H9 (cell line): Measurements from ENCODE around the gene NYAP2. TPM values are rescaled to one million over a fixed set of nuclear protein-coding genes. Genes with fewer than 3 reads are reported as not detected.

Experiments used
- DNase-seq: peaks from one replicate; pipeline ENCODE4 v3.0.0-alpha.2; 2017
- H2AFZ ChIP-seq: one replicate; pipeline ENCODE4 v1.6.1; 2013; ENCODE audit warnings: mild to moderate bottlenecking, low read length, control low read depth, moderate library complexity
- H2AK5ac ChIP-seq: 2 replicates; pipeline ENCODE4 v1.6.1; 2013; ENCODE audit warnings: low read length, control low read depth, mixed read lengths; ENCODE audit not compliant: insufficient read length
- H2BK120ac ChIP-seq: one replicate; pipeline ENCODE4 v1.6.1; 2013; ENCODE audit warnings: low read depth, mild to moderate bottlenecking, low read length, control low read depth, inconsistent platforms; ENCODE audit not compliant: poor library complexity, severe bottlenecking
- H2BK12ac ChIP-seq: 2 replicates; pipeline ENCODE4 v1.6.1; 2013; ENCODE audit warnings: low read length, control low read depth, mixed read lengths, low read depth; ENCODE audit not compliant: insufficient read length
- H2BK15ac ChIP-seq: 2 replicates; pipeline ENCODE4 v1.6.1; 2013; ENCODE audit warnings: low read depth, low read length, control low read depth
- H2BK20ac ChIP-seq: one replicate; pipeline ENCODE4 v1.6.1; 2013; ENCODE audit warnings: low read depth, mild to moderate bottlenecking, low read length, control low read depth, inconsistent platforms; ENCODE audit not compliant: poor library complexity, severe bottlenecking
- H2BK5ac ChIP-seq: 2 replicates; pipeline ENCODE4 v1.6.1; 2013; ENCODE audit warnings: low read length, control low read depth, mixed read lengths; ENCODE audit not compliant: insufficient read length
- H3K14ac ChIP-seq: 2 replicates; pipeline ENCODE4 v1.6.1; 2013; ENCODE audit warnings: low read length, control low read depth; ENCODE audit not compliant: insufficient read depth
- H3K18ac ChIP-seq: 2 replicates; pipeline ENCODE4 v1.6.1; 2013; ENCODE audit warnings: low read depth, mild to moderate bottlenecking, mixed read lengths, low read length, control low read depth; ENCODE audit not compliant: insufficient read length
- H3K23ac ChIP-seq: 2 replicates; pipeline ENCODE4 v1.6.1; 2013; ENCODE audit warnings: low read length, control low read depth, mixed read lengths, low read depth; ENCODE audit not compliant: insufficient read length
- H3K23me2 ChIP-seq: 2 replicates; pipeline ENCODE4 v1.6.1; 2013; ENCODE audit warnings: low read depth, mild to moderate bottlenecking, mixed read lengths, low read length, control low read depth; ENCODE audit not compliant: insufficient read length, poor library complexity, severe bottlenecking
- H3K27ac ChIP-seq: 2 replicates; pipeline ENCODE4 v1.5.1; 2013; ENCODE audit warnings: low read length, control low read depth, mixed read lengths, low read depth; ENCODE audit not compliant: insufficient read length
- H3K27me3 ChIP-seq: 2 replicates; pipeline ENCODE4 v1.6.1; 2013; ENCODE audit warnings: low read length, control low read depth, inconsistent platforms; ENCODE audit not compliant: insufficient read depth
- H3K4ac ChIP-seq: 2 replicates; pipeline ENCODE4 v1.6.1; 2013; ENCODE audit warnings: low read depth, mild to moderate bottlenecking, control low read depth, inconsistent platforms, low read length, moderate library complexity
- H3K4me1 ChIP-seq: 2 replicates; pipeline ENCODE4 v1.6.1; 2013; ENCODE audit warnings: low read length, control low read depth, inconsistent platforms; ENCODE audit not compliant: insufficient read depth
- H3K4me2 ChIP-seq: 2 replicates; pipeline ENCODE4 v1.6.1; 2013; ENCODE audit warnings: low read length, control low read depth, mixed read lengths; ENCODE audit not compliant: insufficient read length, insufficient read depth
- H3K56ac ChIP-seq: 2 replicates; pipeline ENCODE4 v1.6.1; 2013; ENCODE audit warnings: low read depth, mild to moderate bottlenecking, mixed read lengths, low read length, control low read depth; ENCODE audit not compliant: insufficient read length
- H3K79me1 ChIP-seq: 2 replicates; pipeline ENCODE4 v1.6.1; 2013; ENCODE audit warnings: low read depth, mild to moderate bottlenecking, moderate library complexity, low read length, control low read depth, inconsistent platforms; ENCODE audit not compliant: insufficient read depth, poor library complexity, severe bottlenecking
- H3K79me2 ChIP-seq: 2 replicates; pipeline ENCODE4 v1.6.1; 2013; ENCODE audit warnings: low read length, control low read depth, inconsistent platforms; ENCODE audit not compliant: insufficient read depth
- H3K9ac ChIP-seq: 2 replicates; pipeline ENCODE4 v1.6.1; 2013; ENCODE audit warnings: low read length, control low read depth, mixed read lengths; ENCODE audit not compliant: insufficient read length; ENCODE audit errors: extremely low read depth
- H3K9me3 ChIP-seq: one replicate; pipeline ENCODE4 v1.6.1; 2013; ENCODE audit warnings: low read depth, low read length, inconsistent platforms; ENCODE audit not compliant: control insufficient read depth
- H3T11ph ChIP-seq: one replicate; pipeline ENCODE4 v1.6.1; 2013; ENCODE audit warnings: mild to moderate bottlenecking, low read length, control low read depth, inconsistent platforms
- H4K20me1 ChIP-seq: one replicate; pipeline ENCODE4 v1.6.1; 2013; ENCODE audit not compliant: control insufficient read depth, insufficient read length, insufficient read depth
- H4K5ac ChIP-seq: 2 replicates; pipeline ENCODE4 v1.6.1; 2013; ENCODE audit warnings: low read depth, mild to moderate bottlenecking, mixed read lengths, low read length, control low read depth; ENCODE audit not compliant: insufficient read length
- H4K8ac ChIP-seq: replicated peaks from 2 replicates; pipeline ENCODE4 v1.6.1; 2013; ENCODE audit warnings: low read length, control low read depth, mixed read lengths, low read depth; ENCODE audit not compliant: insufficient read length
- H4K91ac ChIP-seq: 2 replicates; pipeline ENCODE4 v1.6.1; 2013; ENCODE audit warnings: low read depth, mild to moderate bottlenecking, moderate library complexity, mixed read lengths, low read length, control low read depth; ENCODE audit not compliant: insufficient read length
- H3K27ac Mint-ChIP-seq, 3 experiments: 2 replicates in 2 of 3; 3 replicates in 1 of 3; pipeline ENCODE4 v1.8.0; 2020 to 2021; ENCODE audit warnings: mixed read lengths in 3 of 3, mild to moderate bottlenecking in 1 of 3, moderate library complexity in 1 of 3
- H3K27me3 Mint-ChIP-seq: 2 replicates; pipeline ENCODE4 v1.8.0; 2021; ENCODE audit warnings: low read depth, mild to moderate bottlenecking, moderate library complexity, mixed read lengths
- H3K36me3 Mint-ChIP-seq, 3 experiments: 2 replicates in 2 of 3; 3 replicates in 1 of 3; pipeline ENCODE4 v1.8.0; 2020 to 2021; ENCODE audit warnings: low read depth in 3 of 3, mixed read lengths in 3 of 3; ENCODE audit not compliant: insufficient read depth in 1 of 3
- H3K4me1 Mint-ChIP-seq, 2 experiments: 2 replicates each; pipeline ENCODE4 v1.8.0; 2020; ENCODE audit warnings: mixed read lengths in 2 of 2
- H3K4me3 Mint-ChIP-seq, 2 experiments: 2 replicates in 1 of 2; 3 replicates in 1 of 2; pipeline ENCODE4 v1.8.0; 2020 to 2021; ENCODE audit warnings: mild to moderate bottlenecking in 2 of 2, mixed read lengths in 2 of 2, moderate library complexity in 1 of 2
- H3K9me3 Mint-ChIP-seq, 2 experiments: 2 replicates in 1 of 2; 3 replicates in 1 of 2; pipeline ENCODE4 v1.8.0; 2020; ENCODE audit warnings: mild to moderate bottlenecking in 2 of 2, mixed read lengths in 2 of 2, moderate library complexity in 1 of 2
- CTCF ChIP-seq: fragments of 200-600 bp; sonication (generic); conservative IDR thresholded peaks from 3 replicates; pipeline ENCODE4 v1.8.0; 2021; ENCODE audit warnings: antibody characterized with exemption, mild to moderate bottlenecking
- WGBS: extraction: QIAGEN DNeasy Blood & Tissue Kit; methylation state at CpG from one replicate; pipeline ENCODE4 v1.1.7; 2013; ENCODE audit warnings: missing lambda C conversion rate, low lambda C conversion rate, mixed read lengths; ENCODE audit not compliant: insufficient read length; ENCODE audit errors: extremely low coverage; 5-methylcytosine and 5-hydroxymethylcytosine counted together
- total RNA-seq: library from RNA; stranded (reverse); gene quantifications from 2 replicates; pipeline ENCODE4 v1.2.1, GENCODE V29; 2021

NYAP2 gene
- total RNA-seq, 1 experiment from 2014 or later = not detected

DNA sequence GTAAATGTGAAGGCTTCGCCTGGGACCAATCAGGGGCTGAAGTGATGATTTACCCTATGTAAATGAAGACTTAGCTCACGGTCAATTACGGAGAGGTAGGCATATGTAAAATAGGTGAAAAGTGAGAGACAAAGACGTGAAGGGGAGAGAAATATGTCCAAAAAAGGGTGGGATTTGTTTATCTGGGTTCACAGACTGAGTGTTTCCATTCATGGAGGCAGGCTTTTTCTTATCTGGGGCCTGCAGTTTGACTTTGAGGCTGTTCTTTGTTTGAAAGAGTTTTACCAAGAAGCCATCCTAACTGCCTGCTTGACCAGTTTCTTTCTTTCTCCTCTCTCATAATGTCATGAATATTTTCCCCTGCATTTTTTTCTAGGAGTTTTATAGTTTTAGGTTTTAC, 202.7 kb downstream of the NYAP2 start:
- H3K23me2 ChIP-seq = no peaks in the 10 kb centered on the region
- H3K79me1 ChIP-seq = no peaks in the 10 kb centered on the region
- WGBS = no CpG with 5 or more reads among the region's 4 CpGs
- H3T11ph ChIP-seq = no peak overlapping the region
- no peak overlapping the region for H2AFZ ChIP-seq
- H2BK15ac ChIP-seq = no peak overlapping the region
- no peaks in the 10 kb centered on the region for H3K4me1 ChIP-seq
- H3K9me3 ChIP-seq = no peaks in the 10 kb centered on the region
- no peaks in the 10 kb centered on the region for H3K27me3 ChIP-seq
- no peak overlapping the region for H2BK5ac ChIP-seq
- Mint-ChIP-seq H3K27me3 (no peaks in the 10 kb centered on the region), H3K4me1 (no peaks in the 10 kb centered on the region), H3K36me3 (peaks cover 0 to 5% (median 4%) of the 10 kb centered on the region in 3 experiments; a peak in 2 of 7 replicates), H3K27ac (no peak overlapping the region), H3K4me3 (no peak overlapping the region), H3K9me3 (peaks cover 3 to 5% of the 10 kb centered on the region in 2 experiments; a peak in 3 of 5 replicates)
- no peak overlapping the region for H2BK12ac ChIP-seq
- no peak overlapping the region for H4K5ac ChIP-seq
- no peak overlapping the region for H3K14ac ChIP-seq
- no peak overlapping the region for H2AK5ac ChIP-seq
- H3K23ac ChIP-seq = no peak overlapping the region
- no peak overlapping the region for H3K18ac ChIP-seq
- no peaks in the 10 kb centered on the region for H3K79me2 ChIP-seq
- no peak overlapping the region for H3K4ac ChIP-seq
- no peaks in the 10 kb centered on the region for H4K20me1 ChIP-seq
- H2BK20ac ChIP-seq = no peak overlapping the region
- no peak overlapping the region for H4K8ac ChIP-seq
- no peak overlapping the region for H3K27ac ChIP-seq
- H3K56ac ChIP-seq = no peak overlapping the region
- no peak overlapping the region for H4K91ac ChIP-seq
- TF ChIP-seq CTCF = no peak
- no peak overlapping the region for H2BK120ac ChIP-seq
- no peak overlapping the region for H3K4me2 ChIP-seq
- DNase-seq = no peak
- no peak overlapping the region for H3K9ac ChIP-seq
